ENCODE results near the gene GTF2E1. TPM values are rescaled to one million over a fixed set of nuclear protein-coding genes. Genes with fewer than 3 reads are reported as not detected.
"Not testable (repeated sequence)": the region's sequence is repeated elsewhere in the genome, so short reads cannot be mapped to it uniquely, and the experiment has no call there.

GTF2E1 gene
- total RNA-seq, 1 experiment from 2014 or later: 78.0 TPM

DNA sequence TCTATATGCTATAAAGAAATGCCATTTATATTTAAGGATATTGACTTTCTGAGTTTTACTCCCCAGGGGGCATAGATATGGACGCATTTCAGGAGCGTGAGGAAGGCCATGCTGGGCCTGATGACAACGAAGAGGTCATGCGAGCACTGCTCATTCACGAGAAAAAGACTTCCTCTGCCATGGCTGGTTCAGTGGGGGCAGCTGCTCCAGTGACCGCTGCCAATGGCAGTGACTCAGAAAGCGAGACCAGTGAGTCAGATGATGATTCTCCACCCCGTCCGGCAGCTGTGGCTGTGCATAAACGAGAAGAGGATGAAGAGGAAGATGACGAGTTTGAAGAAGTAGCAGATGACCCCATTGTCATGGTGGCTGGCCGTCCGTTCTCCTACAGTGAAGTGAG lies 38.4 kb downstream of the GTF2E1 start:
- no peak overlapping the region for H3K4me3 Mint-ChIP-seq
- H3K4me1 Mint-ChIP-seq: peaks cover under 1% of the 10 kb centered on the region
- TF ChIP-seq GTF2I (CRISPR knock-in tag; conservative IDR thresholded peaks at IDR 0.05): no peak
- TF ChIP-seq ZNF263 (CRISPR knock-in tag; IDR thresholded peaks at IDR 0.05; ENCODE audit: low read depth): no peak
- no peak for TF ChIP-seq RELA (CRISPR knock-in tag; IDR thresholded peaks at IDR 0.05; ENCODE audit: borderline replicate concordance)
- TF ChIP-seq ESRRA (CRISPR knock-in tag; IDR thresholded peaks at IDR 0.05; ENCODE audit: borderline replicate concordance): no peak
- no peak for TF ChIP-seq JUN (CRISPR knock-in tag; IDR thresholded peaks at IDR 0.05)
- no peak for TF ChIP-seq NFATC4 (CRISPR knock-in tag; IDR thresholded peaks at IDR 0.05)
- H3K27me3 Mint-ChIP-seq (ENCODE audit: low read depth): no peaks in the 10 kb centered on the region
- DNase-seq (ENCODE audit: low spot score): no peak
- CTCF ChIA-PET: interaction anchor here (1.3 kb wide), 1 partner anchor 213 kb away, joined by 3 read pairs; no protein-coding TSS in a partner anchor
- peak overlapping the region; percentile 85 for H3K27ac Mint-ChIP-seq
- peaks cover 6% of the 10 kb centered on the region; the same call in 1 of the 2 replicates for H3K9me3 Mint-ChIP-seq
- peaks cover 40% of the 10 kb centered on the region for H3K36me3 Mint-ChIP-seq
- ATAC-seq: no peak
- POLR2A ChIA-PET: no interaction called here

DNA sequence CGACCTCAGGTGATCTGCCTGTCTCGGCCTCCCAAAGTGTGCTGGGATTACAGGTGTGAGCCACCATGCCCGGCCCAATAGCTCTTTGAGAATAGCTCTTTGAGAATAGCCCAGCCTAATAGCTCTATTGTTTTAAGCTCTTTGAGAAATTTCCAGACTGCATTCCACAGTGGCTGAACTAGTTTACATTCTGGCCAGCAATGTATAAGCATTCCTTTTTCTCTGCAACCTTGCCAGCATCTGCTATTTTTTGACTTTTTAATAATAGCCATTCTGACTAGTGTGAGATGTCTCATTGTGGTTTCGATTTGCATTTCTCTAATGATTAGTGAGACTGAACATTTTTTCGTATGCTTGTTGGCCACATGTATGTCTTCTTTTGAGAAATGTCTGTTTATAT lies 43.3 kb downstream of the GTF2E1 start:
- not testable (repeated sequence) for H3K4me3 Mint-ChIP-seq; ATAC-seq; H3K27ac Mint-ChIP-seq; H3K9me3 Mint-ChIP-seq; H3K27me3 Mint-ChIP-seq (ENCODE audit: low read depth)
- H3K36me3 Mint-ChIP-seq: peaks cover 22% of the 10 kb centered on the region
- ChIA-PET POLR2A (interaction anchor here (0.7 kb wide), 2 partner anchors 110 to 433 kb away, joined by 3 to 4 read pairs; no protein-coding TSS in a partner anchor), CTCF (interaction anchor here (0.6 to 1.8 kb wide), 3 partner anchors 24 to 218 kb away, joined by 3 to 7 read pairs (median 3); no protein-coding TSS in a partner anchor)
- H3K4me1 Mint-ChIP-seq: peaks cover 14% of the 10 kb centered on the region
- peak; percentile 13 for DNase-seq (ENCODE audit: low spot score)

DNA sequence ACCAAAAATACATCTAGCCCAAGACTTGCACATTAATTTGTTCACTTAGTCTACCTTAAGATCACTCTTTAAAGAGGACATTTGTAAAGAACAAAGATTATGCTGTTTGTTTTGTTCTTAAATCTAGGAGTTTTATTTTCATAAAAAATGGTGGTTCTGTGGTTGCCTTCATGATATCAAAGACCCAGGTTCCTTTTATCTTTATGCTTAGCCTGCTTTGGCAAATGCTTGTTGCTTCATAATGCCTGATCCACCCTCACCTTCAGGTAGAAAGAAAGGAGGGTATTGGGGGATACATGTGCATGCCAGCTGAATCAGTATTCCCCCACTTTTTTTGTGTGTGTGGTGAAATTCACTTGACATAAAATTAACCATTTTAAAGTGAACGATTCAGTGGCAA lies 48.5 kb downstream of the GTF2E1 start:
- no peak for DNase-seq (ENCODE audit: low spot score)
- no peak overlapping the region for H3K4me3 Mint-ChIP-seq
- H3K9me3 Mint-ChIP-seq: no peaks in the 10 kb centered on the region
- ChIA-PET CTCF (interaction anchor here (1.2 kb wide), 1 partner anchor 224 kb away, joined by 3 read pairs; no protein-coding TSS in a partner anchor), POLR2A (no interaction called here)
- H3K36me3 Mint-ChIP-seq: no peaks in the 10 kb centered on the region
- TF ChIP-seq ETV6 (CRISPR knock-in tag; IDR thresholded peaks at IDR 0.05) (no peak), HMGA2 (CRISPR knock-in tag; IDR thresholded peaks at IDR 0.05) (no peak), RORB (CRISPR knock-in tag; IDR thresholded peaks at IDR 0.05) (no peak), KAT7 (CRISPR knock-in tag; IDR thresholded peaks at IDR 0.05; ENCODE audit: borderline replicate concordance) (no peak), CBFB (CRISPR knock-in tag; IDR thresholded peaks at IDR 0.05; ENCODE audit: low read depth) (no peak), JAZF1 (CRISPR knock-in tag; IDR thresholded peaks at IDR 0.05) (no peak), ZNF232 (CRISPR knock-in tag; IDR thresholded peaks at IDR 0.05) (no peak)
- TF ChIP-seq, protein P1, sequence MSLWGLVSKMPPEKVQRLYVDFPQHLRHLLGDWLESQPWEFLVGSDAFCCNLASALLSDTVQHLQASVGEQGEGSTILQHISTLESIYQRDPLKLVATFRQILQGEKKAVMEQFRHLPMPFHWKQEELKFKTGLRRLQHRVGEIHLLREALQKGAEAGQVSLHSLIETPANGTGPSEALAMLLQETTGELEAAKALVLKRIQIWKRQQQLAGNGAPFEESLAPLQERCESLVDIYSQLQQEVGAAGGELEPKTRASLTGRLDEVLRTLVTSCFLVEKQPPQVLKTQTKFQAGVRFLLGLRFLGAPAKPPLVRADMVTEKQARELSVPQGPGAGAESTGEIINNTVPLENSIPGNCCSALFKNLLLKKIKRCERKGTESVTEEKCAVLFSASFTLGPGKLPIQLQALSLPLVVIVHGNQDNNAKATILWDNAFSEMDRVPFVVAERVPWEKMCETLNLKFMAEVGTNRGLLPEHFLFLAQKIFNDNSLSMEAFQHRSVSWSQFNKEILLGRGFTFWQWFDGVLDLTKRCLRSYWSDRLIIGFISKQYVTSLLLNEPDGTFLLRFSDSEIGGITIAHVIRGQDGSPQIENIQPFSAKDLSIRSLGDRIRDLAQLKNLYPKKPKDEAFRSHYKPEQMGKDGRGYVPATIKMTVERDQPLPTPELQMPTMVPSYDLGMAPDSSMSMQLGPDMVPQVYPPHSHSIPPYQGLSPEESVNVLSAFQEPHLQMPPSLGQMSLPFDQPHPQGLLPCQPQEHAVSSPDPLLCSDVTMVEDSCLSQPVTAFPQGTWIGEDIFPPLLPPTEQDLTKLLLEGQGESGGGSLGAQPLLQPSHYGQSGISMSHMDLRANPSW (CRISPR knock-in tag; conservative IDR thresholded peaks at IDR 0.05; ENCODE audit: low read depth): no peak
- TF ChIP-seq, protein P2, sequence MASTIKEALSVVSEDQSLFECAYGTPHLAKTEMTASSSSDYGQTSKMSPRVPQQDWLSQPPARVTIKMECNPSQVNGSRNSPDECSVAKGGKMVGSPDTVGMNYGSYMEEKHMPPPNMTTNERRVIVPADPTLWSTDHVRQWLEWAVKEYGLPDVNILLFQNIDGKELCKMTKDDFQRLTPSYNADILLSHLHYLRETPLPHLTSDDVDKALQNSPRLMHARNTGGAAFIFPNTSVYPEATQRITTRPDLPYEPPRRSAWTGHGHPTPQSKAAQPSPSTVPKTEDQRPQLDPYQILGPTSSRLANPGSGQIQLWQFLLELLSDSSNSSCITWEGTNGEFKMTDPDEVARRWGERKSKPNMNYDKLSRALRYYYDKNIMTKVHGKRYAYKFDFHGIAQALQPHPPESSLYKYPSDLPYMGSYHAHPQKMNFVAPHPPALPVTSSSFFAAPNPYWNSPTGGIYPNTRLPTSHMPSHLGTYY (CRISPR knock-in tag; IDR thresholded peaks at IDR 0.05): no peak
- TF ChIP-seq, protein P3, sequence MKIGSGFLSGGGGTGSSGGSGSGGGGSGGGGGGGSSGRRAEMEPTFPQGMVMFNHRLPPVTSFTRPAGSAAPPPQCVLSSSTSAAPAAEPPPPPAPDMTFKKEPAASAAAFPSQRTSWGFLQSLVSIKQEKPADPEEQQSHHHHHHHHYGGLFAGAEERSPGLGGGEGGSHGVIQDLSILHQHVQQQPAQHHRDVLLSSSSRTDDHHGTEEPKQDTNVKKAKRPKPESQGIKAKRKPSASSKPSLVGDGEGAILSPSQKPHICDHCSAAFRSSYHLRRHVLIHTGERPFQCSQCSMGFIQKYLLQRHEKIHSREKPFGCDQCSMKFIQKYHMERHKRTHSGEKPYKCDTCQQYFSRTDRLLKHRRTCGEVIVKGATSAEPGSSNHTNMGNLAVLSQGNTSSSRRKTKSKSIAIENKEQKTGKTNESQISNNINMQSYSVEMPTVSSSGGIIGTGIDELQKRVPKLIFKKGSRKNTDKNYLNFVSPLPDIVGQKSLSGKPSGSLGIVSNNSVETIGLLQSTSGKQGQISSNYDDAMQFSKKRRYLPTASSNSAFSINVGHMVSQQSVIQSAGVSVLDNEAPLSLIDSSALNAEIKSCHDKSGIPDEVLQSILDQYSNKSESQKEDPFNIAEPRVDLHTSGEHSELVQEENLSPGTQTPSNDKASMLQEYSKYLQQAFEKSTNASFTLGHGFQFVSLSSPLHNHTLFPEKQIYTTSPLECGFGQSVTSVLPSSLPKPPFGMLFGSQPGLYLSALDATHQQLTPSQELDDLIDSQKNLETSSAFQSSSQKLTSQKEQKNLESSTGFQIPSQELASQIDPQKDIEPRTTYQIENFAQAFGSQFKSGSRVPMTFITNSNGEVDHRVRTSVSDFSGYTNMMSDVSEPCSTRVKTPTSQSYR (CRISPR knock-in tag; IDR thresholded peaks at IDR 0.05): no peak
- peaks cover 51% of the 10 kb centered on the region for H3K4me1 Mint-ChIP-seq
- no peaks in the 10 kb centered on the region for H3K27me3 Mint-ChIP-seq (ENCODE audit: low read depth)
- no peak for ATAC-seq
- no peak overlapping the region for H3K27ac Mint-ChIP-seq

All from WTC11 (cell line).